SK-N-MC (cell line): ENCODE results near the gene RIMBP2.

Experiments used
- EZH2 ChIP-seq: fragments of 200-600 bp; sonication (generic); IDR thresholded peaks from one replicate; pipeline ENCODE4 v1.6.1; 2017; ENCODE audit warnings: antibody characterized with exemption
- POLR2AphosphoS5 ChIP-seq: IDR thresholded peaks from 2 replicates; pipeline ENCODE4 v1.6.1; 2012; ENCODE audit warnings: mild to moderate bottlenecking, low read depth, low read length, borderline replicate concordance

DNA sequence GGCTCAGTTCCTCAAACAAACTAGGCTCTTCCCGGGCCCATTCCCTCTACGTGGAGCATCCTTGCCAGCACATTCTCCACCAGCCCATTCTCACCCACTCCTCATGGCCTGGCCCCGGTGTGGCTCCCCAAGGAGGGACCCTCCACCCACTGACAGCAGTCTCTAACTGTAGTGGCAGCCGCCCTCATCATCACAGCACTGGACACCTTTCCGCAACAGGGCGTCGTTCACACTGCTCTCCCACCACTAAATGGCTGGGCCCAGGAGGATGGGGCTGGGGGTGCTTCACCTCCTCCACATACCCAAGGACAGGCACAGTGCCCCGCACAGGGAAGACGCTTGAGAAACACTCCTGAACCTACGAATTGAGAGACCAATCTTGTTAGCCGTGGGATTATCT, 123.0 kb downstream of the RIMBP2 start:
- TF ChIP-seq EZH2 (no peak), POLR2AphosphoS5 (no peak)
